HFF-Myc (cell line): ENCODE data around the gene ST7.
A peak's percentile ranks its signal among the peaks of the same experiment; 100 is the strongest.

ENCODE experiments used
- DNase-seq: peaks from one replicate; pipeline ENCODE4 v3.0.0-alpha.2; 2011; ENCODE audit warnings: low read depth; ENCODE audit errors: extremely low read depth
- H3K4me3 ChIP-seq: replicated peaks from 2 replicates; pipeline ENCODE4 v1.5.1; 2011; ENCODE audit warnings: low read depth, mild to moderate bottlenecking, control low read depth, low read length
- CTCF ChIP-seq: IDR thresholded peaks from 2 replicates; pipeline ENCODE4 v1.5.1; 2012; ENCODE audit warnings: mild to moderate bottlenecking, low read depth, low read length, control low read depth; ENCODE audit errors: missing control alignments

ST7 gene

GRCh38 chr7:117154721-117155120 lies 201.4 kb downstream of the ST7 start:
- H3K4me3 ChIP-seq: no peak overlapping the region
- no peak for DNase-seq
- TF ChIP-seq CTCF: no peak

GRCh38 chr7:117155694-117156093 lies 202.4 kb downstream of the ST7 start:
- no peak for DNase-seq
- no peak for TF ChIP-seq CTCF
- H3K4me3 ChIP-seq: no peak overlapping the region

GRCh38 chr7:117157241-117158209 lies 204.2 kb downstream of the ST7 start:
- peak; percentile 42 for TF ChIP-seq CTCF
- peak; percentile 36 for DNase-seq
- H3K4me3 ChIP-seq: no peak overlapping the region

GRCh38 chr7:117158941-117159697 lies 205.8 kb downstream of the ST7 start:
- no peak for DNase-seq
- no peak for TF ChIP-seq CTCF
- H3K4me3 ChIP-seq: no peak overlapping the region

GRCh38 chr7:117163101-117163500 lies 209.8 kb downstream of the ST7 start:
- DNase-seq: no peak
- no peak for TF ChIP-seq CTCF
- no peak overlapping the region for H3K4me3 ChIP-seq

- no peak for DNase-seq
- no peak for TF ChIP-seq CTCF
- no peak overlapping the region for H3K4me3 ChIP-seq
These were observed 211.3 kb downstream of the ST7 start for GRCh38 chr7:117164620-117165019.
